Measurements from ENCODE around the gene DLG4. TPM values are rescaled to one million over a fixed set of nuclear protein-coding genes. Genes with fewer than 3 reads are reported as not detected.

The DLG4 gene
- total and polyA plus RNA-seq, 7 donors: 1.6 to 27.4 (median 14.6) TPM

GRCh38 chr17:7259555-7259889, 39.9 kb upstream of the DLG4 start:
- intact Hi-C loops (cut with DNase I): loop anchor here (10.0 kb wide), 1 partner anchor 305 kb away; the partner anchor contains the start of gene SENP3
- H3K4me3 ChIP-seq: no peak overlapping the region
- peaks cover 28 to 44% (median 42%) of the 10 kb centered on the region in 3 donors for H3K27me3 ChIP-seq
- DNase-seq: no peak
- 19 to 76% methylated on average over 6 of the region's 6 CpGs for WGBS, 2 donors
- no peak for TF ChIP-seq POLR2AphosphoS5 (IDR thresholded peaks at IDR 0.05)
- TF ChIP-seq EP300 (IDR thresholded peaks at IDR 0.05): no peak
- TF ChIP-seq CTCF (IDR thresholded peaks at IDR 0.05): no peak
- TF ChIP-seq POLR2A (IDR thresholded peaks at IDR 0.05): no peak
- H3K27ac ChIP-seq: no peak overlapping the region
- no peaks in the 10 kb centered on the region for H3K9me3 ChIP-seq
- peaks cover 0 to 34% (median 25%) of the 10 kb centered on the region in 4 donors for H3K4me1 ChIP-seq
- peaks cover 7 to 54% (median 31%) of the 10 kb centered on the region in 4 donors for H3K36me3 ChIP-seq

- H3K27me3 ChIP-seq: peaks cover 28 to 39% (median 36%) of the 10 kb centered on the region in 3 donors
- no peak overlapping the region for H3K4me3 ChIP-seq
- peaks cover 10 to 60% (median 34%) of the 10 kb centered on the region in 4 donors for H3K36me3 ChIP-seq
- no peaks in the 10 kb centered on the region for H3K9me3 ChIP-seq
- H3K27ac ChIP-seq: no peak overlapping the region
- WGBS, 2 donors: 19 to 64% methylated on average over 7 of the region's 7 CpGs
- TF ChIP-seq EP300 (IDR thresholded peaks at IDR 0.05) (no peak), POLR2AphosphoS5 (IDR thresholded peaks at IDR 0.05) (peak in 1 of 4 donors; percentile 28), CTCF (IDR thresholded peaks at IDR 0.05) (no peak), POLR2A (IDR thresholded peaks at IDR 0.05) (peak in 1 of 2 donors; percentile 68)
- intact Hi-C loops (cut with DNase I): loop anchor here (10.0 kb wide), 1 partner anchor 306 kb away; the partner anchor contains the start of gene SENP3
- peaks cover 0 to 34% (median 25%) of the 10 kb centered on the region in 4 donors for H3K4me1 ChIP-seq
- no peak for DNase-seq
Measured at GRCh38 chr17:7258731-7259554, 39.3 kb upstream of the DLG4 start.

GRCh38 chr17:7256766-7257456, 37.3 kb upstream of the DLG4 start:
- 84 to 91% methylated on average over 8 of the region's 8 CpGs for WGBS, 2 donors
- intact Hi-C loops (cut with DNase I): loop anchor here (10.0 kb wide), 1 partner anchor 308 kb away; the partner anchor contains the start of gene SENP3
- peaks cover 0 to 30% (median 23%) of the 10 kb centered on the region in 4 donors for H3K4me1 ChIP-seq
- H3K36me3 ChIP-seq: peaks cover 10 to 60% (median 34%) of the 10 kb centered on the region in 4 donors
- H3K27ac ChIP-seq: no peak overlapping the region
- TF ChIP-seq POLR2A (IDR thresholded peaks at IDR 0.05) (no peak), CTCF (IDR thresholded peaks at IDR 0.05) (no peak), POLR2AphosphoS5 (IDR thresholded peaks at IDR 0.05) (no peak), EP300 (IDR thresholded peaks at IDR 0.05) (no peak)
- no peak overlapping the region for H3K4me3 ChIP-seq
- no peak for DNase-seq
- peaks cover 14 to 18% (median 18%) of the 10 kb centered on the region in 3 donors for H3K27me3 ChIP-seq
- H3K9me3 ChIP-seq: no peaks in the 10 kb centered on the region

GRCh38 chr17:7254511-7254910, 34.9 kb upstream of the DLG4 start:
- Histone ChIP-seq H3K9me3 (no peaks in the 10 kb centered on the region), H3K36me3 (peaks cover 10 to 56% (median 34%) of the 10 kb centered on the region in 4 donors), H3K4me3 (no peak overlapping the region), H3K4me1 (peaks cover 0 to 29% (median 24%) of the 10 kb centered on the region in 4 donors), H3K27ac (no peak overlapping the region), H3K27me3 (no peaks in the 10 kb centered on the region)
- TF ChIP-seq EP300 (IDR thresholded peaks at IDR 0.05) (no peak), POLR2AphosphoS5 (IDR thresholded peaks at IDR 0.05) (no peak), CTCF (IDR thresholded peaks at IDR 0.05) (no peak), POLR2A (IDR thresholded peaks at IDR 0.05) (no peak)
- no peak for DNase-seq
- 76 to 91% methylated on average over 4 of the region's 4 CpGs for WGBS, 2 donors
- intact Hi-C loops (cut with DNase I): loop anchor here (10.0 kb wide), 1 partner anchor 310 kb away; the partner anchor contains the start of gene SENP3
